Suprapubic skin (tissue), 4 donors: Measurements from ENCODE around the gene PPIF. TPM values are rescaled to one million over a fixed set of nuclear protein-coding genes. Genes with fewer than 3 reads are reported as not detected.
A peak's percentile ranks its signal among the peaks of the same experiment; 100 is the strongest.

Source experiments
- DNase-seq, 2 donors: peaks; one replicate each; pipeline ENCODE4 v3.0.0-alpha.2; 2019; ENCODE audit warnings: low spot score in 2 of 2
- H3K27ac ChIP-seq: fragments of 200-600 bp; sonication (generic); one replicate; pipeline ENCODE4 v1.5.1; 2019
- H3K27me3 ChIP-seq: fragments of 200-600 bp; sonication (generic); one replicate; pipeline ENCODE4 v1.5.1; 2019
- H3K36me3 ChIP-seq: fragments of 200-600 bp; sonication (generic); one replicate; pipeline ENCODE4 v1.5.1; 2019
- H3K4me1 ChIP-seq: fragments of 200-600 bp; sonication (generic); one replicate; pipeline ENCODE4 v1.5.1; 2019
- H3K4me3 ChIP-seq: fragments of 200-600 bp; sonication (generic); one replicate; pipeline ENCODE4 v1.5.1; 2019; ENCODE audit warnings: mild to moderate bottlenecking
- H3K9me3 ChIP-seq: fragments of 200-600 bp; sonication (generic); one replicate; pipeline ENCODE4 v1.5.1; 2019
- EP300 ChIP-seq: sonication (generic); formaldehyde crosslinking; IDR thresholded peaks from one replicate; pipeline ENCODE4 v1.6.1; 2017; ENCODE audit warnings: antibody characterized with exemption
- POLR2A ChIP-seq, 2 donors: fragments of 450-650 bp; IDR thresholded peaks; one replicate each; pipeline ENCODE4 v1.6.1; 2017; ENCODE audit warnings: antibody characterized with exemption in 2 of 2, mild to moderate bottlenecking in 2 of 2, moderate library complexity in 2 of 2
- POLR2AphosphoS5 ChIP-seq, 3 donors: sonication (generic); formaldehyde crosslinking; IDR thresholded peaks; one replicate each; pipeline ENCODE4 v1.6.1; 2017; ENCODE audit warnings: antibody characterized with exemption in 3 of 3
- WGBS: methylation state at CpG from one replicate; pipeline ENCODE4 v1.1.5; 2018; 5-methylcytosine and 5-hydroxymethylcytosine counted together
- total RNA-seq, 4 donors: library from RNA; depleted of rRNA; stranded (reverse); fragments of >200 nt; gene quantifications; one replicate each; pipeline ENCODE4 v1.1.0, GENCODE V29; 2016
- TF ChIP-seq, protein P1 (sequence below), 2 donors: fragments of 200-600 bp in 1 of 2; fragments of 450-650 bp in 1 of 2; sonication (generic) in 1 of 2; IDR thresholded peaks; one replicate each; pipeline ENCODE4 v1.5.1; 2016 to 2019; ENCODE audit warnings: antibody characterized with exemption in 2 of 2, mild to moderate bottlenecking in 1 of 2, moderate library complexity in 1 of 2

Gene PPIF
- total RNA-seq: 10 to 100 TPM; 41.0 to 92.8 (median 71.1) TPM

DNA sequence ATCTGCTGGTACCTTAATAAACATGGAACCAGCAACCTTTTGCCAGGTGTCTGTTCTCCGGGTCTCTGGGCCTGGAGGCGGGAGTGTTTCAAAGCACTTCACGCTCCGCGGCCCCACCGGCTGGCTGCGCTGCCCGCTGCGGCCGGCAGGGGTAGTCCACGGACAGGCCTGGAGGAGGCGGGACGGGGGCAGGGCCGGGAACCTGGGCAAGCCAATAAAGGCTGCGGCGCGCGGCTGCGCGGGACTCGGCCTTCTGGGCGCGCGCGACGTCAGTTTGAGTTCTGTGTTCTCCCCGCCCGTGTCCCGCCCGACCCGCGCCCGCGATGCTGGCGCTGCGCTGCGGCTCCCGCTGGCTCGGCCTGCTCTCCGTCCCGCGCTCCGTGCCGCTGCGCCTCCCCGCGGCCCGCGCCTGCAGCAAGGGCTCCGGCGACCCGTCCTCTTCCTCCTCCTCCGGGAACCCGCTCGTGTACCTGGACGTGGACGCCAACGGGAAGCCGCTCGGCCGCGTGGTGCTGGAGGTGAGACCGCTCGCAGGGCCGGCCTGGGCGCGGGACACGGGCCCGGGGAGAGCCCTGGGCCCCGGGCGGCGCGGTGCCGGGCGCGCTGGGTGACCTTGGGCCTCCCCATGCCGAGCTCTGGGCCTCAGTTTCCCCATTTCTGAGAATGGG lies at the start of gene PPIF:
Gene PPIF (plus strand): TSS at position 244 of the 668 bp plus-strand sequence. CDS start 80 bp downstream, at position 324.
- Histone ChIP-seq H3K4me3 (peak within 1 kb of the TSS; percentile 74), H3K9me3 (no peaks in the 10 kb centered on the region), H3K36me3 (peaks cover 34% of the 10 kb centered on the region), H3K27me3 (no peaks in the 10 kb centered on the region), H3K27ac (peak within 1 kb of the TSS; percentile 87), H3K4me1 (peaks cover 46% of the 10 kb centered on the region)
- peak; percentile 96 for DNase-seq
- WGBS: 0% methylated on average over 15 of the region's 77 CpGs
- TF ChIP-seq, protein P1, sequence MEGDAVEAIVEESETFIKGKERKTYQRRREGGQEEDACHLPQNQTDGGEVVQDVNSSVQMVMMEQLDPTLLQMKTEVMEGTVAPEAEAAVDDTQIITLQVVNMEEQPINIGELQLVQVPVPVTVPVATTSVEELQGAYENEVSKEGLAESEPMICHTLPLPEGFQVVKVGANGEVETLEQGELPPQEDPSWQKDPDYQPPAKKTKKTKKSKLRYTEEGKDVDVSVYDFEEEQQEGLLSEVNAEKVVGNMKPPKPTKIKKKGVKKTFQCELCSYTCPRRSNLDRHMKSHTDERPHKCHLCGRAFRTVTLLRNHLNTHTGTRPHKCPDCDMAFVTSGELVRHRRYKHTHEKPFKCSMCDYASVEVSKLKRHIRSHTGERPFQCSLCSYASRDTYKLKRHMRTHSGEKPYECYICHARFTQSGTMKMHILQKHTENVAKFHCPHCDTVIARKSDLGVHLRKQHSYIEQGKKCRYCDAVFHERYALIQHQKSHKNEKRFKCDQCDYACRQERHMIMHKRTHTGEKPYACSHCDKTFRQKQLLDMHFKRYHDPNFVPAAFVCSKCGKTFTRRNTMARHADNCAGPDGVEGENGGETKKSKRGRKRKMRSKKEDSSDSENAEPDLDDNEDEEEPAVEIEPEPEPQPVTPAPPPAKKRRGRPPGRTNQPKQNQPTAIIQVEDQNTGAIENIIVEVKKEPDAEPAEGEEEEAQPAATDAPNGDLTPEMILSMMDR (IDR thresholded peaks at IDR 0.05): peak; percentile 90 to 100
- TF ChIP-seq POLR2AphosphoS5 (IDR thresholded peaks at IDR 0.05) (peak in 2 of 3 donors; percentile 26 to 37), EP300 (no peak), POLR2A (IDR thresholded peaks at IDR 0.05) (peak in 1 of 2 donors; percentile 84)

DNA sequence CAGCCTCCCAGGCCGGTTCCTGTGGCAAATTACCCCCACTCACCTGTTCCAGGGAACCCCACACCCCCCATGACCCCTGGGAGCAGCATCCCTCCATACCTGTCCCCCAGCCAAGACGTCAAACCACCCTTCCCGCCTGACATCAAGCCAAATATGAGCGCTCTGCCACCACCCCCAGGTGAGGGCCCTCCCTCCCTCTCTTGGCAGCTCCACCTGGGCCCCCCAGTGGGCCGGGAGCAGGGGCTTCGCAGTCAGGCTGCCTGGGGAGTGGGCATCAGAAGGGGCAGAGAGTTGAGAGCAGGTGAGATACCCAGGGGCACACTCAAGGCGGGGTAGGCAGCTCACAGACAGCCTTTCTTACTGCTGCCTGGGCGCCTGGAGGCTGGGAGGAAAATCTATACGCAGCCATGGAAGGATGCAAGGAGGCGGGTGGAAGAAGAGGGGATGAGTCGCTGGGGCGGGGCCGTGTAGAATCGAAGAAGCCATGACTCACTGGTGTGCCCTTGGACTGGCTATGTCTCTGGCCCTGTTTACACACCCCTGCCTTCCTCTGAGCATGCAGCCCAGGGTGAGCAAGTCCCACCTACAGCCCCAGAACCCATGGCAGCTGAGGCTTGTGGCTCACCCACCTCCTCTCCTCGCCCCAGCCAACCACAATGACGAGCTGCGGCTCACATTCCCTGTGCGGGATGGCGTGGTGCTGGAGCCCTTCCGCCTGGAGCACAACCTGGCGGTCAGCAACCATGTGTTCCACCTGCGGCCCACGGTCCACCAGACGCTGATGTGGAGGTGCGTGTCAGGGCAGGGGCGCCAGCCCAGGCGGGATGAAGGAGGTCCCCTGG lies 48.6 kb upstream of the PPIF start:
- Histone ChIP-seq H3K27me3 (no peaks in the 10 kb centered on the region), H3K4me1 (peaks cover 18% of the 10 kb centered on the region), H3K4me3 (no peak overlapping the region), H3K9me3 (no peaks in the 10 kb centered on the region), H3K27ac (peak overlapping the region; percentile 74), H3K36me3 (peaks cover 100% of the 10 kb centered on the region)
- DNase-seq: no peak
- TF ChIP-seq EP300 (no peak), POLR2A (IDR thresholded peaks at IDR 0.05) (no peak), POLR2AphosphoS5 (IDR thresholded peaks at IDR 0.05) (no peak)
- TF ChIP-seq, protein P1 (IDR thresholded peaks at IDR 0.05): no peak
- 56% methylated on average over 14 of the region's 27 CpGs for WGBS

DNA sequence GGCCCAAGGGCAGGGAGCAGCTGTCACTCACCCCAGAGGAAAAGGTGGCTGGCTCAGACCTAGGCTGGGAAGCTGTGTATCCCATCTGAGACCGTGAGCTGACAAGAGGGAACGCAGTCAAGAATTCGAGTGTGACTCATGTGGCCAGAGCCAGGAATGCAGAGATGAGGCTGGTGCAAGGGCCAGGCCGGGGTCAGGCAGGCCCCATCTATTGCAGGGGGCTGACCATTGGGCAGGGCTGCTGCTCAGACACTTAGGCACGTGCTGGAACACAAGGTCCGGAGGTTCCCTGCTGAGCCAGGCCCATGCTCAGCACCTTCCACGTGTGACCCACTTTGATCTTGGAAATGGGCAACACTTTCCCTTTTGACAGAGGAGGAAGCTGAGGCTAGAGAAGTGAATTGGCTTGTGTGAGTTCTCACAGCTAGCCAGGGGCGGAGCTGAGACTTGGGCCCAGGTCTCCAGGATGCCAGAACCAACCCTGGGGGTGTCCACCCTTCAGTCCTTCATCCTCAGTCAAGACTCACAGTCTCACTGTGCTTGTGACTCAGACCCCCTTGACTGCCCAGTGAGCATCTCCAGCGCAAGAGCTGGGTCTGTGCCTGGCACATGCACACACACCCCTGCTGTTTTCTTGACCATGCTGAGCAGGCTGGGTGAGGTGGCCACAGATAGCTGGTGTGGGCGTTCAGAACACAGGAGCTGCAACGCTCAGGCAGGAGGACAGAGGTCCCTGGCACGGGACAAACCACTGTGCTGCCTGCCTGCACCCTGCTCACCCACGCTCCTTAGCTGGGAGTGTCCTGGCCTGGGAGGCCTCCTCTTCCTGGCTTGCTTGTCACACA lies 47.6 kb upstream of the PPIF start:
- Histone ChIP-seq H3K4me1 (peaks cover 17% of the 10 kb centered on the region), H3K9me3 (no peaks in the 10 kb centered on the region), H3K27ac (peak overlapping the region; percentile 74), H3K36me3 (peaks cover 100% of the 10 kb centered on the region), H3K4me3 (no peak overlapping the region), H3K27me3 (no peaks in the 10 kb centered on the region)
- DNase-seq: no peak
- TF ChIP-seq, protein P1 (IDR thresholded peaks at IDR 0.05): no peak
- TF ChIP-seq POLR2A (IDR thresholded peaks at IDR 0.05) (no peak), POLR2AphosphoS5 (IDR thresholded peaks at IDR 0.05) (peak in 1 of 3 donors; percentile 7), EP300 (no peak)
- 83% methylated on average over 5 of the region's 13 CpGs for WGBS

DNA sequence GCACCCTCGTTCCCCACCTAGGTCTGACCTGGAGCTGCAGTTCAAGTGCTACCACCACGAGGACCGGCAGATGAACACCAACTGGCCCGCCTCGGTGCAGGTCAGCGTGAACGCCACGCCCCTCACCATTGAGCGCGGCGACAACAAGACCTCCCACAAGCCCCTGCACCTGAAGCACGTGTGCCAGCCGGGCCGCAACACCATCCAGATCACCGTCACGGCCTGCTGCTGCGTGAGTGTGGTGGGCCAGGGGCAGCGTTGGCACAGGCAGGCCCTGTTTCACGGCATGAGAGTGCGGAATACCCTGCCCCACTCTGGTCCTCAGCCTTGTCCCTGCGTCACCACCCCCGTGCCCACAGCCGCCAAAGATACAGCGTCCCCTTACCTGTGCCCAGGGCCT lies 46.6 kb upstream of the PPIF start:
- 94% methylated on average over 16 of the region's 24 CpGs for WGBS
- H3K27ac ChIP-seq: no peak overlapping the region
- DNase-seq: no peak

More for the DNA sequence above, 46.6 kb upstream of the PPIF start:
- Histone ChIP-seq H3K27me3 (no peaks in the 10 kb centered on the region), H3K4me3 (no peak overlapping the region), H3K36me3 (peaks cover 100% of the 10 kb centered on the region), H3K4me1 (peaks cover 17% of the 10 kb centered on the region), H3K9me3 (no peaks in the 10 kb centered on the region)
- TF ChIP-seq, protein P1 (IDR thresholded peaks at IDR 0.05): no peak
- TF ChIP-seq EP300 (no peak), POLR2A (IDR thresholded peaks at IDR 0.05) (no peak), POLR2AphosphoS5 (IDR thresholded peaks at IDR 0.05) (no peak)
